ENCODE measurements around the gene COL6A3.

DNA sequence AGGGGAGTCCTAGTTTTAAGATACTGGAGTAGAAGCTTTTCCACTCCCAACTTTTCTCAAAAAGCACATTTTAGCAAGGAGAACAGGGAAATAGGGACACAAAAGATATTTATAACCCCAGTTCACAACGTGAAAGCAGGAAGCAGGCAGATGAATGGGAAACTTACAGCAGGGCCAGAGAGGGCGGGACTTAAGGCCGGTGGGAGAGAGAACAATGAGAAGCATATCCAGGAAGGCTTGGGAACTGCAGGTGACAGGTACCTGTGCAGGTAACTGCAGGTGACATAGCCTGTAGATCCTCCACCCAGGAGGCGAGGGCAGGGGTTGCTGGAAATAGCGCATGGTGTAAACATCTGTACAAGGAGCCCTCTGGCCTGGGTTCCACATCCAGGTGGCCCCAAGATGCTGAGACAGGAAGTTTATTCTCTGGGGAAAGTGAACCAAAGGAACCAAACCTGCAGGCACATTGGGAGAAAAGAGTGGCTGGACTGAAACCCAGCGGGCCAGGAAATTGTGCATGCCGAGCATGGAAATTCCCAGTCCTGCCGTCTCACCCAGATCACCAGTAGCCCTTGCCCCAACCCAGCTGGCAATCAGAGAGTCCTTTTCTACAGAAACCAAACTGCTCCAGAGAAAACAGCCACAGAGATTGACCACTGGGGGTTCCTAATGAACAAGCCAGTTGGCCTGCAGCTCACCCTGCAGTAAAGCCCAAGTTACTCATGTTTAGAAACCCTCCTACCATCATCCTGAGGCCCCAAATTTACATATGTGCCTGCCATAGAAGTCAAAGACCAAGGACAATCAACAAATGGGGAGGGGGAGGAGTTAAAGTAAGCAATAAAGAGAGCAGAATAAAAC, 24.3 kb upstream of the COL6A3 start:
- TF ChIP-seq, protein P1, sequence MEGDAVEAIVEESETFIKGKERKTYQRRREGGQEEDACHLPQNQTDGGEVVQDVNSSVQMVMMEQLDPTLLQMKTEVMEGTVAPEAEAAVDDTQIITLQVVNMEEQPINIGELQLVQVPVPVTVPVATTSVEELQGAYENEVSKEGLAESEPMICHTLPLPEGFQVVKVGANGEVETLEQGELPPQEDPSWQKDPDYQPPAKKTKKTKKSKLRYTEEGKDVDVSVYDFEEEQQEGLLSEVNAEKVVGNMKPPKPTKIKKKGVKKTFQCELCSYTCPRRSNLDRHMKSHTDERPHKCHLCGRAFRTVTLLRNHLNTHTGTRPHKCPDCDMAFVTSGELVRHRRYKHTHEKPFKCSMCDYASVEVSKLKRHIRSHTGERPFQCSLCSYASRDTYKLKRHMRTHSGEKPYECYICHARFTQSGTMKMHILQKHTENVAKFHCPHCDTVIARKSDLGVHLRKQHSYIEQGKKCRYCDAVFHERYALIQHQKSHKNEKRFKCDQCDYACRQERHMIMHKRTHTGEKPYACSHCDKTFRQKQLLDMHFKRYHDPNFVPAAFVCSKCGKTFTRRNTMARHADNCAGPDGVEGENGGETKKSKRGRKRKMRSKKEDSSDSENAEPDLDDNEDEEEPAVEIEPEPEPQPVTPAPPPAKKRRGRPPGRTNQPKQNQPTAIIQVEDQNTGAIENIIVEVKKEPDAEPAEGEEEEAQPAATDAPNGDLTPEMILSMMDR (conservative IDR thresholded peaks at IDR 0.05; ENCODE audit: low read length): no peak; the same call in 1 of the 2 replicates
- TF ChIP-seq EZH2phosphoT487 (IDR thresholded peaks at IDR 0.05; ENCODE audit: borderline replicate concordance): no peak

All from Loucy (cell line).